Natural killer cell (primary cell): Measurements from ENCODE around the gene ZNF394. TPM values are rescaled to one million over a fixed set of nuclear protein-coding genes. Genes with fewer than 3 reads are reported as not detected.

Source experiments
- ATAC-seq, 3 donors: fragments of 150-1000 bp in 2 of 3; fragments of 200-7000 bp in 1 of 3; cut with Tn5 transposase; 1 replicate in 1 of 3; 2 replicates in 2 of 3; pipeline ENCODE4 v1.10.0; 2021; ENCODE audit warnings: mild to moderate bottlenecking in 2 of 3, moderate library complexity in 2 of 3
- DNase-seq, 2 donors: peaks; one replicate each; pipeline versions ENCODE4 v3.0.0 to v3.0.0-alpha.2; 2013 to 2021; ENCODE audit warnings: mixed read lengths in 1 of 2
- H3K27ac ChIP-seq: one replicate; pipeline ENCODE4 v1.5.1; 2013; ENCODE audit warnings: mild to moderate bottlenecking, low read length
- H3K27me3 ChIP-seq: one replicate; pipeline ENCODE4 v1.6.1; 2013; ENCODE audit warnings: low read length; ENCODE audit not compliant: control insufficient read depth, insufficient read depth
- H3K36me3 ChIP-seq: one replicate; pipeline ENCODE4 v1.6.1; 2013; ENCODE audit warnings: low read length; ENCODE audit not compliant: control insufficient read depth, insufficient read depth
- H3K4me1 ChIP-seq: one replicate; pipeline ENCODE4 v1.6.1; 2013; ENCODE audit warnings: low read length; ENCODE audit not compliant: control insufficient read depth, insufficient read depth
- H3K4me3 ChIP-seq: one replicate; pipeline ENCODE4 v1.5.1; 2013; ENCODE audit warnings: low read length
- H3K9me3 ChIP-seq: one replicate; pipeline ENCODE4 v1.6.1; 2013; ENCODE audit warnings: low read length; ENCODE audit not compliant: control insufficient read depth, insufficient read depth
- H3K27ac Mint-ChIP-seq, 2 donors: one replicate each; pipeline ENCODE4 v1.8.0; 2022; ENCODE audit warnings: mild to moderate bottlenecking in 2 of 2, mixed read lengths in 2 of 2, moderate library complexity in 1 of 2
- H3K27me3 Mint-ChIP-seq, 2 donors: one replicate each; pipeline ENCODE4 v1.8.0; 2022; ENCODE audit warnings: low read depth in 2 of 2, mixed read lengths in 2 of 2
- H3K36me3 Mint-ChIP-seq: one replicate; pipeline ENCODE4 v1.8.0; 2022; ENCODE audit warnings: mixed read lengths
- H3K4me1 Mint-ChIP-seq, 2 donors: one replicate each; pipeline ENCODE4 v1.8.0; 2022; ENCODE audit warnings: mixed read lengths in 2 of 2
- H3K4me3 Mint-ChIP-seq: one replicate; pipeline ENCODE4 v1.8.0; 2022; ENCODE audit warnings: mild to moderate bottlenecking, moderate library complexity, mixed read lengths
- H3K9me3 Mint-ChIP-seq, 2 donors: one replicate each; pipeline ENCODE4 v1.8.0; 2022; ENCODE audit warnings: mixed read lengths in 2 of 2
- WGBS: methylation state at CpG from one replicate; pipeline ENCODE4 v1.1.7; 2013; ENCODE audit warnings: missing lambda C conversion rate; ENCODE audit not compliant: insufficient coverage; 5-methylcytosine and 5-hydroxymethylcytosine counted together
- intact Hi-C: fragments of 100-400 bp; cut with micrococcal nuclease; formaldehyde crosslinking; loops from one replicate; pipeline ENCODE4 v1.14.2; 2022
- total RNA-seq, 4 donors: library from RNA; stranded (reverse); fragments of 120-200 nt in 1 of 4; gene quantifications; one replicate each; pipeline versions ENCODE4 v1.2.3 to v1.2.4, GENCODE V29; 2013 to 2022
- TF ChIP-seq, protein P1 (sequence below): fragments of 200-600 bp; IDR thresholded peaks from one replicate; pipeline ENCODE4 v1.8.0; 2022; ENCODE audit warnings: antibody characterized with exemption

Gene ZNF394
- total RNA-seq, 3 donors from 2014 or later (not counting 1 experiment from before 2014, with no cell fraction given) = 188 to 237 (median 215) TPM

DNA sequence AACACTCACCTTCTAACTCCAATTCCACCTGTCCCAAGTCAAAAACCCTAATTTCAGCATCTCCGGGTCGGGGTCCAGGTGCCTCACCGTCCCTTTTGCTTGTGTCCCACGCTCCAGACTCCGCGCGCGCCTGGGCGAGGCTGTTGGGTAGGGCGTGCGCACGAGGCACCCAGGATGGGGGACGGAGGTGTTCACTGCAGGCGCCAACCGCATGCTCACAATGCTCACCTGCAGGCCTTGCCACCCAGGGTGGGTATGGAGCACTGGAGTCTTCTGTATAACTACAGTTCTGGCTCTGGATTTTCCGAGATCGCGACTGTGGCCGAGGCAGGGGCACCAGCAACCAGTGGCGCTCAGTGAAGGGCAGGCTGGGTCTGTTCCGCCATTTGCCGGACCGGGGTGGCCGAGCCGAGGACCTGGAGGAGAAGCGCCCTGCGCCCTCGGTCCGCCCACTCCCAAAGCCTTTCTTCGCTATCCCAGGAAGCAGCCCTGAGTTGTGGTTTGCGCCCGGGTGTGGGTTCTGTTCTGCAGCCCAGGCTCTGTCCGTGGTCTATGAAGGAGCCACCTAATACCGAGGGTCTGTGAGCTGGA, 43.1 kb upstream of the ZNF394 start:
- H3K27me3 ChIP-seq = no peaks in the 10 kb centered on the region
- H3K27me3 Mint-ChIP-seq = no peaks in the 10 kb centered on the region
- DNase-seq (no peak), ATAC-seq (no peak)
- H3K36me3 ChIP-seq = peaks cover 7% of the 10 kb centered on the region
- peaks cover 14% of the 10 kb centered on the region for H3K9me3 ChIP-seq
- no peaks in the 10 kb centered on the region for H3K4me1 ChIP-seq
- TF ChIP-seq, protein P1, sequence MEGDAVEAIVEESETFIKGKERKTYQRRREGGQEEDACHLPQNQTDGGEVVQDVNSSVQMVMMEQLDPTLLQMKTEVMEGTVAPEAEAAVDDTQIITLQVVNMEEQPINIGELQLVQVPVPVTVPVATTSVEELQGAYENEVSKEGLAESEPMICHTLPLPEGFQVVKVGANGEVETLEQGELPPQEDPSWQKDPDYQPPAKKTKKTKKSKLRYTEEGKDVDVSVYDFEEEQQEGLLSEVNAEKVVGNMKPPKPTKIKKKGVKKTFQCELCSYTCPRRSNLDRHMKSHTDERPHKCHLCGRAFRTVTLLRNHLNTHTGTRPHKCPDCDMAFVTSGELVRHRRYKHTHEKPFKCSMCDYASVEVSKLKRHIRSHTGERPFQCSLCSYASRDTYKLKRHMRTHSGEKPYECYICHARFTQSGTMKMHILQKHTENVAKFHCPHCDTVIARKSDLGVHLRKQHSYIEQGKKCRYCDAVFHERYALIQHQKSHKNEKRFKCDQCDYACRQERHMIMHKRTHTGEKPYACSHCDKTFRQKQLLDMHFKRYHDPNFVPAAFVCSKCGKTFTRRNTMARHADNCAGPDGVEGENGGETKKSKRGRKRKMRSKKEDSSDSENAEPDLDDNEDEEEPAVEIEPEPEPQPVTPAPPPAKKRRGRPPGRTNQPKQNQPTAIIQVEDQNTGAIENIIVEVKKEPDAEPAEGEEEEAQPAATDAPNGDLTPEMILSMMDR = no peak
- no peak overlapping the region for H3K4me3 Mint-ChIP-seq
- H3K36me3 Mint-ChIP-seq = peaks cover 10% of the 10 kb centered on the region
- no peak overlapping the region for H3K4me3 ChIP-seq
- peaks cover 0 to 3% of the 10 kb centered on the region in 2 donors for H3K9me3 Mint-ChIP-seq
- H3K4me1 Mint-ChIP-seq = no peaks in the 10 kb centered on the region
- no peak overlapping the region for H3K27ac Mint-ChIP-seq
- intact Hi-C loops = no loop called here
- 97% methylated on average over 34 of the region's 34 CpGs for WGBS
- H3K27ac ChIP-seq = no peak overlapping the region

DNA sequence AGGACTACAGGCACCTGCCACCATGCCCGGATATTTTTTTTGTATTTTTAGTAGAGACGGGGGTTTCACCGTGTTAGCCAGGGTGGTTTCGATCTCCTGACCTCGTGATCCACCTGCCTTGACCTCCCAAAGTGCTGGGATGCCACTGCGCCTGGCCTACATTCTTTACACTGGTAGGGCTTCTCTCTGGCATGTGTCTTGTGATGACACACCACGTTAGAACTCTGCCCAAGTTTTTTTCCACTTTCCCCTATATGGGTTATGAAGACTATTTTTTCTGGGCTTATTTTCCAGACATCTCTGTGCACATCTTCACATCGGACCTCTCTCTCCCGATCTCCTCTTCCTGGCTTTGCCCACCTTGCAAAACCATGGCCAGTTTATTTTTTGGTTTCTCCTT, 41.1 kb upstream of the ZNF394 start:
- H3K27ac Mint-ChIP-seq = no peak overlapping the region

DNA sequence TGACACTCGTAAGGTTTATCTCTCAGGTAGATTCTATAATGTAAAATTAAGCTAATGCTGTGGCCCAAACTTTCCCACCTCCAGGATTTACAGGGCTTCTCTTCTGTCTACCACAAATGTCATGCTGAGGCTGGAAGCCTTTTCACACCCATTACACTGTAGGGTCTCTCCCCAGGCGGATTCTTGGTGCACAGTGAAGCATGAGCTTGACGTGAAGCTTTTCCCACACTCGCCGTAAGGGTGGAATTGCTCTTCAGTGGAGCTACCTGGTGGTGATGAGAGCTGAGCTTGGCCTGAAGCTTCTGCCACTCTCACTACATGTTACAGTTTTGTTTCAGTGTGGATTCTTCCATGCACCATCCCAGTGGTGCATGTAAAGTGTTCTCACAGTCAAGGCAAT, 40.5 kb upstream of the ZNF394 start:
- no peaks in the 10 kb centered on the region for H3K27me3 ChIP-seq
- DNase-seq (no peak), ATAC-seq (no peak)
- 100% methylated on average over 3 of the region's 5 CpGs for WGBS
- H3K4me1 Mint-ChIP-seq = no peaks in the 10 kb centered on the region
- H3K9me3 Mint-ChIP-seq = peaks cover 0 to 3% of the 10 kb centered on the region in 2 donors
- TF ChIP-seq, protein P1 = no peak
- H3K27ac ChIP-seq = no peak overlapping the region
- no peaks in the 10 kb centered on the region for H3K27me3 Mint-ChIP-seq
- H3K4me3 ChIP-seq = no peak overlapping the region
- peaks cover 7% of the 10 kb centered on the region for H3K36me3 Mint-ChIP-seq
- peaks cover 14% of the 10 kb centered on the region for H3K9me3 ChIP-seq
- no peaks in the 10 kb centered on the region for H3K36me3 ChIP-seq
- H3K4me1 ChIP-seq = no peaks in the 10 kb centered on the region
- no peak overlapping the region for H3K27ac Mint-ChIP-seq
- no peak overlapping the region for H3K4me3 Mint-ChIP-seq
- intact Hi-C loops = no loop called here

More for the DNA sequence above, 41.1 kb upstream of the ZNF394 start:
- ATAC-seq = no peak
- no peak overlapping the region for H3K4me3 Mint-ChIP-seq
- H3K36me3 Mint-ChIP-seq = peaks cover 7% of the 10 kb centered on the region
- Histone ChIP-seq H3K4me1 (no peaks in the 10 kb centered on the region), H3K27me3 (no peaks in the 10 kb centered on the region), H3K27ac (no peak overlapping the region), H3K36me3 (no peaks in the 10 kb centered on the region), H3K9me3 (peaks cover 14% of the 10 kb centered on the region), H3K4me3 (no peak overlapping the region)
- peaks cover 0 to 3% of the 10 kb centered on the region in 2 donors for H3K9me3 Mint-ChIP-seq
- H3K27me3 Mint-ChIP-seq = no peaks in the 10 kb centered on the region
- 95% methylated on average over 8 of the region's 9 CpGs for WGBS
- intact Hi-C loops = no loop called here
- TF ChIP-seq, protein P1 = no peak
- H3K4me1 Mint-ChIP-seq = no peaks in the 10 kb centered on the region
- DNase-seq = no peak

DNA sequence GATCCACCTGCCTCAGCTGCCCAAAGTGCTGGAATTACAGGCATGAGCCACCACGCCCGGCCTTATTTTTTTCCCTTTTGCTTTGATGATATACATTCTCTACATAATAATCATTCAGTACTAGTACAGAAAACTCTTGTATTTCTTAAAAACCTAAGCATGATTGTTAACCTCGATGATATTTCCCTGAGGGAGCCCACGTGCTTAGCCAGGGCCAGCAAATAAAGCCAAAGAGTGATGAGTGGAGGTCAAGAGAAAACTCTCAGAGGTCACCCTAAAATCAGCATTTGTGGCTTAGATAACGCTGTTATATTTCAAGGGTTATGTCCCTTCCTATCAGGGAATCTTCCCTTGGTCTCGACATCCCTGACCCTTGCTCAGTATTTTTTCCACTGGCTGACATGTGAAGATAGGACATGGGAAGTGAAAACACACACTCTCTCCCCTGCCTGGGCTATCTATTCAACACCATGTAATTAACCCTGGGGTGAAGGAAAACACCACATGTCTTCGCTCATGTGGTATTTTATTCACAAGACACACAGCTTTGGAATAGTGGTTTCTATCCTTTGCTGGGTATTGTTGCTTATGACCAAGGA, 39.2 kb upstream of the ZNF394 start:
- no peak overlapping the region for H3K27ac ChIP-seq
- Mint-ChIP-seq H3K4me3 (no peak overlapping the region), H3K4me1 (no peaks in the 10 kb centered on the region), H3K36me3 (peaks cover 7% of the 10 kb centered on the region), H3K9me3 (peaks cover 0 to 3% of the 10 kb centered on the region in 2 donors), H3K27ac (no peak overlapping the region), H3K27me3 (no peaks in the 10 kb centered on the region)
- intact Hi-C loops = no loop called here
- no peak overlapping the region for H3K4me3 ChIP-seq
- TF ChIP-seq, protein P1 = no peak
- ATAC-seq = no peak
- H3K36me3 ChIP-seq = no peaks in the 10 kb centered on the region
- no peaks in the 10 kb centered on the region for H3K4me1 ChIP-seq
- 86% methylated on average over 6 of the region's 7 CpGs for WGBS
- no peak for DNase-seq
- peaks cover 14% of the 10 kb centered on the region for H3K9me3 ChIP-seq
- no peaks in the 10 kb centered on the region for H3K27me3 ChIP-seq
